Vagina (tissue), 2 donors: ENCODE measurements around the gene APOB. TPM values are rescaled to one million over a fixed set of nuclear protein-coding genes. Genes with fewer than 3 reads are reported as not detected.

ENCODE experiments used
- DNase-seq, 2 donors: peaks; one replicate each; pipeline ENCODE4 v3.0.0-alpha.2; 2017; ENCODE audit errors: extremely low spot score in 2 of 2
- H3K27ac ChIP-seq: fragments of 200-600 bp; sonication (generic); one replicate; pipeline ENCODE4 v1.5.1; 2019
- H3K27me3 ChIP-seq: fragments of 200-600 bp; sonication (generic); one replicate; pipeline ENCODE4 v1.5.1; 2019
- H3K36me3 ChIP-seq, 2 donors: fragments of 200-600 bp; sonication (generic); one replicate each; pipeline ENCODE4 v1.5.1; 2017 to 2019
- H3K4me1 ChIP-seq: fragments of 200-600 bp; sonication (generic); one replicate; pipeline ENCODE4 v1.5.1; 2019
- H3K4me3 ChIP-seq, 2 donors: fragments of 200-600 bp; sonication (generic); 1 replicate in 1 of 2; 2 replicates in 1 of 2; pipeline ENCODE4 v1.5.1; 2016 to 2019
- H3K9me3 ChIP-seq: fragments of 200-600 bp; sonication (generic); one replicate; pipeline ENCODE4 v1.5.1; 2019
- CTCF ChIP-seq, 3 experiments: fragments of 450-650 bp in 2 of 3; fragments of 200-600 bp in 1 of 3; sonication (generic) in 1 of 3; IDR thresholded peaks; one replicate each; pipeline ENCODE4 v1.5.1; 2017 to 2019; ENCODE audit warnings: antibody characterized with exemption in 3 of 3, mild to moderate bottlenecking in 2 of 3, moderate library complexity in 2 of 3
- POLR2A ChIP-seq, 2 donors: fragments of 450-650 bp; IDR thresholded peaks; one replicate each; pipeline ENCODE4 v1.6.1; 2017; ENCODE audit warnings: antibody characterized with exemption in 2 of 2, mild to moderate bottlenecking in 2 of 2, moderate library complexity in 2 of 2
- POLR2AphosphoS5 ChIP-seq, 2 donors: sonication (generic); formaldehyde crosslinking; IDR thresholded peaks; one replicate each; pipeline ENCODE4 v1.9.0; 2017; ENCODE audit warnings: antibody characterized with exemption in 2 of 2, mild to moderate bottlenecking in 2 of 2, low read depth in 1 of 2; ENCODE audit not compliant: insufficient read depth in 1 of 2
- intact Hi-C: fragments of 100-400 bp; cut with DNase I; formaldehyde crosslinking; loops from one replicate; pipeline ENCODE4 v1.15.1; 2023
- total RNA-seq: library from RNA; depleted of rRNA; stranded (reverse); fragments of >200 nt; gene quantifications from one replicate; pipeline ENCODE4 v1.2.3, GENCODE V29; 2016

The APOB gene
- total RNA-seq, 1 donor from 2014 or later, result not detected

DNA sequence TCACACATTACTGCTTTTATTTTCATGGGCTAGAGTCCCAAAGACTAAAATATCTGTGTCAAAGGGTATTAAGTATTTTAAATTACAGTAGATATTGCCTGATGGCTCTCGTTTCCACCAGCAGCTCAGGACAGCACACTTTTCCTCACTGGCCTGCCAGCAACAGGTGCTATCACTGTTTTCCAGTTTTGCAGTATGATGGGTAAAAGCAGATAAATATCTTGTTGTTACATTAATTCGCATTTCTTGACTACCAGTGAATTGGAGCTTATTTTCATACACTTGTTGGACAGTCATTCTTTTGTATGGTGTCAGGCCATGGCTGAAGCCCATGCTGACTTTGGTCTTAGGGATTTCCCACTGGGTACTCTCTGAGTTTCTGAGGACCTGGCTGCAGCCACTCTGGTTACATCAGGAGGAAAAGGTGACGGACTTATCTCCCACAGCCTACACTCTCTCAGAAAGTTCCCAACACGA, 4.8 kb downstream of the APOB start:
- H3K4me1 ChIP-seq, result no peaks in the 10 kb centered on the region
- H3K27me3 ChIP-seq, result no peaks in the 10 kb centered on the region
- intact Hi-C loops, result no loop called here
- no peak overlapping the region for H3K27ac ChIP-seq
- DNase-seq, result no peak
- TF ChIP-seq POLR2A (IDR thresholded peaks at IDR 0.05) (no peak), CTCF (IDR thresholded peaks at IDR 0.05) (no peak), POLR2AphosphoS5 (IDR thresholded peaks at IDR 0.05; ENCODE audit: insufficient read depth in 1 of 2, low read depth in 1 of 2) (no peak)
- no peak overlapping the region for H3K4me3 ChIP-seq
- no peaks in the 10 kb centered on the region for H3K36me3 ChIP-seq
- no peaks in the 10 kb centered on the region for H3K9me3 ChIP-seq

DNA sequence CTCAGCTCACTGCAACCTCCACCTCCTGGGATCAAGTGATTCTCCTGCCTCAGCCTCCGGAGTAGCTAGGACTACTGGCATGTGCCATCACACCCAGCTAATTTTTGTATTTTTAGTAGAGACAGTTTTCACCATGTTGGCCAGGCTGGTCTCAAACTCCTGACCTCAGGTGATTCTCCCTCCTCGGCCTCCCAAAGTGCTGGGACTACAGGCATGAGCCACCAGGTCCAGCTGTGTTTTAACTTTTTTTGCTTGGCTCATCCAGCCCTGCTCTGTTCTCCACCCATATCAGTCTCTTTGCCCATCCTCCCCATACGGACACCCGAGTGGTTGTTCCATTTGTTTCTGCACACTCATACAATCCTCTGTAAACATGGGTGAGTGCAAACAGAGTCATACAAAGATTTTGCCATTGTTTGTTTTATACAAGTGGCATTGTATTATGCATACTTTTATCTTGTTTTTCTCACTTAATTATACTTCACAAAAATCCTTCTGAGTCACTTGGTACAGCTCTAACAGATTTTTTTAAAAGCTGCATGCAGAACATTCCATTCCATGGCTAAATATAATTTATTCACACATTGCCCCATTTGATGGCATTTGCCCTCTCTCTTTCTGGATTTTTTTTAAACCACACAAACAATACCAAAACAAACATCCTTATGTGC, 5.3 kb downstream of the APOB start:
- H3K36me3 ChIP-seq, result no peaks in the 10 kb centered on the region
- H3K27me3 ChIP-seq, result no peaks in the 10 kb centered on the region
- H3K9me3 ChIP-seq, result no peaks in the 10 kb centered on the region
- intact Hi-C loops, result no loop called here
- peak in 1 of 2 donors; percentile 28 for TF ChIP-seq POLR2AphosphoS5 (IDR thresholded peaks at IDR 0.05; ENCODE audit: insufficient read depth in 1 of 2, low read depth in 1 of 2)
- no peak for TF ChIP-seq POLR2A (IDR thresholded peaks at IDR 0.05)
- TF ChIP-seq CTCF (IDR thresholded peaks at IDR 0.05), result no peak
- H3K27ac ChIP-seq, result no peak overlapping the region
- DNase-seq, result no peak
- no peaks in the 10 kb centered on the region for H3K4me1 ChIP-seq
- no peak overlapping the region for H3K4me3 ChIP-seq

GRCh38 chr2:21037671-21038108, 6.2 kb downstream of the APOB start:
- intact Hi-C loops, result no loop called here

GRCh38 chr2:21036708-21037670, 6.9 kb downstream of the APOB start:
- no peak for DNase-seq
- no peaks in the 10 kb centered on the region for H3K36me3 ChIP-seq
- H3K27ac ChIP-seq, result no peak overlapping the region
- H3K27me3 ChIP-seq, result no peaks in the 10 kb centered on the region
- TF ChIP-seq POLR2AphosphoS5 (IDR thresholded peaks at IDR 0.05; ENCODE audit: insufficient read depth in 1 of 2, low read depth in 1 of 2) (no peak), CTCF (IDR thresholded peaks at IDR 0.05) (no peak), POLR2A (IDR thresholded peaks at IDR 0.05) (no peak)
- intact Hi-C loops, result no loop called here
- H3K9me3 ChIP-seq, result no peaks in the 10 kb centered on the region
- H3K4me1 ChIP-seq, result no peaks in the 10 kb centered on the region
- H3K4me3 ChIP-seq, result no peak overlapping the region

More at GRCh38 chr2:21037671-21038108, 6.2 kb downstream of the APOB start:
- TF ChIP-seq POLR2AphosphoS5 (IDR thresholded peaks at IDR 0.05; ENCODE audit: insufficient read depth in 1 of 2, low read depth in 1 of 2), result no peak
- TF ChIP-seq POLR2A (IDR thresholded peaks at IDR 0.05), result no peak
- no peak for TF ChIP-seq CTCF (IDR thresholded peaks at IDR 0.05)
- Histone ChIP-seq H3K9me3 (no peaks in the 10 kb centered on the region), H3K27ac (no peak overlapping the region), H3K36me3 (no peaks in the 10 kb centered on the region), H3K4me3 (no peak overlapping the region), H3K4me1 (no peaks in the 10 kb centered on the region), H3K27me3 (no peaks in the 10 kb centered on the region)
- no peak for DNase-seq
